IMR-90 (cell line): ENCODE results near the gene SEL1L3. TPM values are rescaled to one million over a fixed set of nuclear protein-coding genes. Genes with fewer than 3 reads are reported as not detected.

Experiments
- ATAC-seq: fragments of 200-7000 bp; cut with Tn5 transposase; 2 replicates; pipeline ENCODE4 v1.9.1; 2020; ENCODE audit warnings: low read depth, mild to moderate bottlenecking, moderate library complexity
- BruUV-seq: library from RNA; stranded (reverse); fragments of 400-500 nt; replicated peaks from 2 replicates; lab custom pipeline; 2021; lab: Mats Ljungman, UMichigan
- CTCF ChIA-PET: fragments of 300-600 bp; formaldehyde crosslinking; extraction: SDS; loops from one replicate; lab custom pipeline; 2021; ENCODE audit warnings: antibody characterized with exemption; lab: Yijun Ruan, JAX
- POLR2A ChIA-PET: fragments of 300-600 bp; sonication (Branson Sonifier 250); formaldehyde crosslinking; loops from one replicate; lab custom pipeline; 2022; ENCODE audit warnings: antibody characterized with exemption; ENCODE audit not compliant: unreplicated experiment; lab: Charles Lee
- DNase-seq: peaks from one replicate; pipeline ENCODE4 v3.0.0; 2013
- H2AFZ ChIP-seq: replicated peaks from 2 replicates; pipeline ENCODE3; 2013; ENCODE audit warnings: low read length, mild to moderate bottlenecking; ENCODE audit not compliant: poor library complexity
- H2AK5ac ChIP-seq: 2 replicates; pipeline ENCODE4 v1.6.1; 2013; ENCODE audit warnings: low read depth, low read length, inconsistent platforms
- H2AK9ac ChIP-seq: replicated peaks from 2 replicates; pipeline ENCODE3; 2013; ENCODE audit warnings: mild to moderate bottlenecking, low read depth, low read length, moderate library complexity; ENCODE audit not compliant: poor library complexity
- H2BK120ac ChIP-seq: 2 replicates; pipeline ENCODE4 v1.6.1; 2013; ENCODE audit warnings: low read depth, low read length, inconsistent platforms
- H2BK15ac ChIP-seq: 3 replicates; pipeline ENCODE4 v1.6.1; 2013; ENCODE audit warnings: low read depth, low read length, inconsistent platforms
- H2BK20ac ChIP-seq: 2 replicates; pipeline ENCODE4 v1.6.1; 2013; ENCODE audit warnings: low read depth, mild to moderate bottlenecking, inconsistent platforms, low read length, moderate library complexity
- H2BK5ac ChIP-seq: 2 replicates; pipeline ENCODE4 v1.6.1; 2013; ENCODE audit warnings: mild to moderate bottlenecking, low read depth, low read length, inconsistent platforms; ENCODE audit not compliant: poor library complexity, severe bottlenecking
- H3K14ac ChIP-seq: replicated peaks from 2 replicates; pipeline ENCODE4 v1.6.1; 2013; ENCODE audit warnings: low read depth, low read length, inconsistent platforms
- H3K18ac ChIP-seq: 2 replicates; pipeline ENCODE4 v1.6.1; 2013; ENCODE audit warnings: low read depth, low read length, control low read depth
- H3K23ac ChIP-seq: 2 replicates; pipeline ENCODE4 v1.6.1; 2013; ENCODE audit warnings: low read depth, low read length, inconsistent platforms
- H3K27ac ChIP-seq: 2 replicates; pipeline ENCODE4 v1.5.1; 2013; ENCODE audit warnings: mild to moderate bottlenecking, control low read depth, low read length; ENCODE audit not compliant: insufficient read depth
- H3K27me3 ChIP-seq: 2 replicates; pipeline ENCODE4 v1.6.1; 2013; ENCODE audit warnings: low read length; ENCODE audit not compliant: control insufficient read depth, insufficient read depth
- H3K36me3 ChIP-seq: 2 replicates; pipeline ENCODE4 v1.6.1; 2013; ENCODE audit warnings: low read length, mixed read lengths; ENCODE audit not compliant: control insufficient read depth, insufficient read depth
- H3K4ac ChIP-seq: 2 replicates; pipeline ENCODE4 v1.6.1; 2013; ENCODE audit warnings: low read depth, low read length, inconsistent platforms
- H3K4me1 ChIP-seq: 2 replicates; pipeline ENCODE4 v1.6.1; 2013; ENCODE audit warnings: low read length, mixed read lengths; ENCODE audit not compliant: control insufficient read depth, insufficient read depth
- H3K4me2 ChIP-seq: 2 replicates; pipeline ENCODE4 v1.6.1; 2013; ENCODE audit warnings: low read depth, mild to moderate bottlenecking, control low read depth, low read length, moderate library complexity
- H3K4me3 ChIP-seq: 2 replicates; pipeline ENCODE4 v1.5.1; 2013; ENCODE audit warnings: low read depth, mild to moderate bottlenecking, control low read depth, low read length, moderate library complexity; ENCODE audit not compliant: insufficient read depth
- H3K56ac ChIP-seq: 2 replicates; pipeline ENCODE4 v1.6.1; 2013; ENCODE audit warnings: low read length, inconsistent platforms; ENCODE audit not compliant: insufficient read depth; ENCODE audit errors: extremely low read depth
- H3K79me1 ChIP-seq, 2 experiments: 2 replicates each; pipeline ENCODE4 v1.6.1; 2013; ENCODE audit warnings: low read length in 2 of 2, inconsistent platforms in 1 of 2, low read depth in 1 of 2
- H3K9ac ChIP-seq: 2 replicates; pipeline ENCODE4 v1.6.1; 2013; ENCODE audit warnings: low read depth, low read length, control low read depth
- H3K9me1 ChIP-seq: 2 replicates; pipeline ENCODE4 v1.6.1; 2013; ENCODE audit warnings: low read length, inconsistent platforms; ENCODE audit not compliant: insufficient read depth
- H3K9me3 ChIP-seq: 2 replicates; pipeline ENCODE4 v1.6.1; 2013; ENCODE audit warnings: low read length; ENCODE audit not compliant: control insufficient read depth, insufficient read depth
- H4K20me1 ChIP-seq: 2 replicates; pipeline ENCODE4 v1.6.1; 2013; ENCODE audit warnings: low read length, inconsistent platforms; ENCODE audit not compliant: insufficient read depth
- H4K5ac ChIP-seq: 2 replicates; pipeline ENCODE4 v1.6.1; 2013; ENCODE audit warnings: mild to moderate bottlenecking, low read depth, low read length, control low read depth
- H4K8ac ChIP-seq, 2 experiments: 2 replicates each; pipeline ENCODE4 v1.6.1; 2013; ENCODE audit warnings: low read depth in 2 of 2, low read length in 2 of 2, control low read depth in 1 of 2, inconsistent platforms in 1 of 2
- H4K91ac ChIP-seq: 2 replicates; pipeline ENCODE4 v1.6.1; 2013; ENCODE audit warnings: low read depth, low read length, inconsistent platforms; ENCODE audit not compliant: insufficient read depth
- CEBPB ChIP-seq: IDR thresholded peaks from 2 replicates; pipeline ENCODE4 v1.6.1; 2012; ENCODE audit warnings: low read depth, low read length, improper control_type of control experiment
- CHD1 ChIP-seq: IDR thresholded peaks from 2 replicates; pipeline ENCODE4 v1.6.1; 2012; ENCODE audit warnings: low read depth, low read length, improper control_type of control experiment
- ELK1 ChIP-seq: fragments of 150-350 bp; IDR thresholded peaks from 2 replicates; pipeline ENCODE4 v1.6.1; 2016; ENCODE audit warnings: low read depth, mild to moderate bottlenecking, low read length, moderate library complexity, borderline replicate concordance
- FOS ChIP-seq: fragments of 150-350 bp; IDR thresholded peaks from 2 replicates; pipeline ENCODE4 v1.6.1; 2016; ENCODE audit warnings: low read depth, low read length
- MAZ ChIP-seq: IDR thresholded peaks from 2 replicates; pipeline ENCODE4 v1.6.1; 2012; ENCODE audit warnings: low read depth, mild to moderate bottlenecking, low read length, improper control_type of control experiment, moderate library complexity, borderline replicate concordance
- NFE2L2 ChIP-seq: fragments of 150-350 bp; IDR thresholded peaks from 2 replicates; pipeline ENCODE4 v1.6.1; 2016; ENCODE audit warnings: low read depth, mild to moderate bottlenecking, low read length
- POLR2A ChIP-seq: IDR thresholded peaks from 2 replicates; pipeline ENCODE4 v1.6.1; 2012; ENCODE audit warnings: mild to moderate bottlenecking, low read depth, low read length
- RFX5 ChIP-seq: IDR thresholded peaks from 2 replicates; pipeline ENCODE4 v1.8.0; 2012; ENCODE audit warnings: low read depth, mild to moderate bottlenecking, low read length, moderate library complexity
- WGBS, 2 experiments: methylation state at CpG; one replicate each; pipeline versions ENCODE4 v1.1.5 to v1.1.7; 2013; ENCODE audit warnings: missing lambda C conversion rate in 2 of 2; ENCODE audit not compliant: insufficient read length in 1 of 2; ENCODE audit errors: extremely low coverage in 2 of 2; 5-methylcytosine and 5-hydroxymethylcytosine counted together
- dilution Hi-C: fragments of 300-500 bp; cut with HindIII; formaldehyde crosslinking; loops from one replicate; pipeline ENCODE4 v1.14.3; 2018; ENCODE audit warnings: low sequenced_read_pairs; ENCODE audit not compliant: unreplicated experiment
- in situ Hi-C: fragments of 300-500 bp; cut with MboI; formaldehyde crosslinking; loops from 3 replicates; pipeline ENCODE4 v1.14.3; 2019; ENCODE audit warnings: low sequenced_read_pairs, inconsistent platforms, mixed read lengths
- intact Hi-C: fragments of 100-400 bp; cut with micrococcal nuclease; formaldehyde crosslinking; loops from 2 replicates; pipeline ENCODE4 v1.10.0; 2022
- polyA plus RNA-seq, 3 experiments: library from polyadenylated mRNA; depleted of rRNA; stranded (reverse); fragments of >200 nt; gene quantifications; 2 replicates each; pipeline ENCODE4 v1.2.3, GENCODE V29; 2012; ENCODE audit warnings: low replicate concordance in 1 of 3
- total RNA-seq: library from RNA; depleted of rRNA; stranded (reverse); fragments of >200 nt; gene quantifications from 2 replicates; pipeline ENCODE4 v1.2.3, GENCODE V29; 2012

The SEL1L3 gene
- total and polyA plus RNA-seq, 2 of the 4 experiments (the other 2 are of a cell fraction) = 16.4 to 43.7 TPM

GRCh38 chr4:25729564-25729963 lies 133.2 kb downstream of the SEL1L3 start:
- in situ Hi-C loops (no loop called here), dilution Hi-C loops (no loop called here), intact Hi-C loops (no loop called here)
- no peak overlapping the region for H3K4me3 ChIP-seq
- H3K9ac ChIP-seq = no peak overlapping the region
- H4K5ac ChIP-seq = no peak overlapping the region
- ChIA-PET POLR2A (no interaction called here), CTCF (no interaction called here)
- no peaks in the 10 kb centered on the region for H3K9me3 ChIP-seq
- WGBS, 2 experiments = no CpG with 5 or more reads among the region's 9 CpGs
- TF ChIP-seq RFX5 = no peak
- no peak for TF ChIP-seq NFE2L2
- TF ChIP-seq POLR2A = no peak
- TF ChIP-seq CEBPB = no peak
- no peak for TF ChIP-seq MAZ
- no peak for TF ChIP-seq FOS
- no peak for TF ChIP-seq ELK1
- no peak for TF ChIP-seq CHD1
- no peak overlapping the region for H2AK9ac ChIP-seq
- no peaks in the 10 kb centered on the region for H3K9me1 ChIP-seq
- H2AFZ ChIP-seq = no peak overlapping the region
- H3K27ac ChIP-seq = no peak overlapping the region
- no peak overlapping the region for H3K18ac ChIP-seq
- ATAC-seq (no peak), DNase-seq (no peak)
- no peak overlapping the region for H2BK120ac ChIP-seq
- no peak overlapping the region for H3K14ac ChIP-seq
- H2BK5ac ChIP-seq = no peak overlapping the region
- no peaks in the 10 kb centered on the region for H3K4me1 ChIP-seq
- no peak overlapping the region for H2AK5ac ChIP-seq
- no peaks in the 10 kb centered on the region for H3K36me3 ChIP-seq
- no peak overlapping the region for H3K4ac ChIP-seq
- H3K23ac ChIP-seq = no peak overlapping the region
- H3K4me2 ChIP-seq = no peak overlapping the region
- no peak overlapping the region for H3K56ac ChIP-seq
- H3K27me3 ChIP-seq = no peaks in the 10 kb centered on the region
- no peak overlapping the region for H4K91ac ChIP-seq
- H3K79me1 ChIP-seq = no peaks in the 10 kb centered on the region
- no peak overlapping the region for H4K8ac ChIP-seq
- H4K20me1 ChIP-seq = no peaks in the 10 kb centered on the region
- H2BK15ac ChIP-seq = no peak overlapping the region
- no peak overlapping the region for H2BK20ac ChIP-seq
- no TSS peak for BruUV-seq
